ENCODE data around the gene TEX264.

The TEX264 gene

DNA sequence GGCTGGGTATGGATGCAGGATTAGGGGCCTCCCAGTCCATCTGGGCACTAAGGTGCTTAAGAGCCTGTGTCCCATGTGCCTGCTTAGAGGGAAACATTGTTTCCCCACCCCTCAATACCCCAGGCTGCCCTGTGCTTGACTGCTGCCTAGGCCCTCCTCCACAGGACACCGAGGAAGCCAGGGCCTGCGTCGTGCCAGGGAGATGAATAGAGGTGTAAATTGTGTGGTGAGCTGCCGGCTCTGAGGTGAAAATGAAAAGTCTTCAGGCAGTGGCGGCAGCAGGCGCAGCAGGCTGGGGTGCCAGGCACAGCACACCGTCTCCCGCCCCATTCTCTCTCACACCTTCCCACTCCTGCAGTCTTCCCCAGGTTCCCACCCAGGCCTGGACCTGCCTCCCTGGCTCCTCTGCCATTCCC, 21.9 kb downstream of the TEX264 start:
- DNase-seq (ENCODE audit: low read depth, low spot score) = no peak

DNA sequence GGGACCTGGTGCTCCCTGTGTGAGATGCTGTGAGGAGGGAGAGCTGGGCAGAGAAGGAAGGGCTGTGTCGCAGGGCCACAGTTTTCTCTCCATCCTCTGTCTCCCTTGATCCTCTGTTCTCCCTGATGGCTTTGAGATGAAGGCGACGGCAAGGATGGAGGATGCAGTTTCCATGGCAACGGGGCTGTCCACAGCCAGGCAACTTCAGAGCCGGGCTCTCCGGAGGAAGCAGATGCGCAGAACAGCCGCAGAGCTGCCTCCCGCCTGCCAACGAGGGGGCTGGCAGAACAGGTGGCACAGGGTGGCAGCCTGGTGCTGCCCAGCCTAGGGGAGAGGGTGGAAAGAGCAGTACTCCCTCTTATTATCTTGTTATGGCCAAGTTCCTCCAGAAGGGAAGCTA, 25.9 kb downstream of the TEX264 start:
- DNase-seq (ENCODE audit: low read depth, low spot score) = no peak

DNA sequence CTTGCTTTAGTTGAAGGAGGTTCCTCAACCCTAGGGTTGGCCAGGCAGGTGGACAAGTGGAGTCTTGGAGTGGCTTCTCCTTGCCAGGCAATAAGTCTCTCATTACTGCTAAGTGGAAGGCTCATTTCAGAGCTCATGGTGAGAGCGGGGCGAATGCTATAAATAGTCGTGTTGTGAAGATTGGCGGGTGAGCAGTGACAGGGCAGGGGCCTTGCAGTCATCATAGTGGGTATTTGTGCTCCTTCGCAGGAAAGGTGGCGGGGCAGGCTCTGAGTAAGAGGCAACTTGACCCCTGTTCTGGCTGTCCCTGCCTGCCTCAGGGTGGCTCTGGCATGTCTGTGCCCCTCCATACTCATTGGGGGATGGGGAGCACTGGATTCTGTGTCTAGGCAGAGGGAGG, 27.2 kb downstream of the TEX264 start:
- no peak for DNase-seq (ENCODE audit: low read depth, low spot score)

DNA sequence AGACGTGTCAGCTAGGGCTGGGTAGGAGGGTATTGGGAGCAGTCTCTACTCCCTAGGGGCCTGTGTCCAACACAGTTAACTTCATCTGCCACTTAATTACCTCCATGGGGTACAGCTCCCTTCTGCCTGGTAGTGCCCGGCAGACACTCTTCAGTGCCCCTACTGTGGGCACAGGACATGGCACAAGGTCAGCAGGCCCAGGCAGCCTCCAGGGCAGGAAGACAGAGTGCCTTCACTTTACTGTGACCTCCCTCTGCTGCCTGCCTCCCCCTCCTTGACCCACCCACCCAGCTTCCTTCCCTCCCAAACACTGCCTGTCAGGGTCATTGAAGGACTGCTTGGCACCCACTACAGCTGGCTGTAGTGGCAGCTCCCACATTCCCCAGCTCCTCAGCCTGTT, 29.4 kb downstream of the TEX264 start:
- no peak for DNase-seq (ENCODE audit: low read depth, low spot score)

DNA sequence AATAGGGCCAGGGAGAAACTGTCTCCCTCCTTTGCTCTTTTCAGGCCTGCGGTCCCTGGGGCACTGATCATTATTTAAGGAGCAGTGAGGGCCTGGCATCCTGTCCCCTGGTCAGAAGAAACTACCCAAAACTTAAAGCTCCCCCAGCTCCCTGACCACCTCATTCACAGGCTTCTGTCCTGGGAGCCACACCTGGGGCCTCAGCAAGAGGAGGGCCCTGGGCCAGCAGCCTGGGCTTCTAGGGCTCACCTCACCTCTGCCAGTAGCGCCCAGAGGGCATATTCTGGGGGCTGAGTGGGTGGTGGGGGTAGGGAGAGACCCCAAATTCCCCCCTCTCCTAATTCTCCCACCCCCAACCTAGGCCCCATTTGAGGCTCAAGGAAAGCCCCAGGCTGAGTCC, 31.1 kb downstream of the TEX264 start:
- DNase-seq (ENCODE audit: low read depth, low spot score) = no peak

DNA sequence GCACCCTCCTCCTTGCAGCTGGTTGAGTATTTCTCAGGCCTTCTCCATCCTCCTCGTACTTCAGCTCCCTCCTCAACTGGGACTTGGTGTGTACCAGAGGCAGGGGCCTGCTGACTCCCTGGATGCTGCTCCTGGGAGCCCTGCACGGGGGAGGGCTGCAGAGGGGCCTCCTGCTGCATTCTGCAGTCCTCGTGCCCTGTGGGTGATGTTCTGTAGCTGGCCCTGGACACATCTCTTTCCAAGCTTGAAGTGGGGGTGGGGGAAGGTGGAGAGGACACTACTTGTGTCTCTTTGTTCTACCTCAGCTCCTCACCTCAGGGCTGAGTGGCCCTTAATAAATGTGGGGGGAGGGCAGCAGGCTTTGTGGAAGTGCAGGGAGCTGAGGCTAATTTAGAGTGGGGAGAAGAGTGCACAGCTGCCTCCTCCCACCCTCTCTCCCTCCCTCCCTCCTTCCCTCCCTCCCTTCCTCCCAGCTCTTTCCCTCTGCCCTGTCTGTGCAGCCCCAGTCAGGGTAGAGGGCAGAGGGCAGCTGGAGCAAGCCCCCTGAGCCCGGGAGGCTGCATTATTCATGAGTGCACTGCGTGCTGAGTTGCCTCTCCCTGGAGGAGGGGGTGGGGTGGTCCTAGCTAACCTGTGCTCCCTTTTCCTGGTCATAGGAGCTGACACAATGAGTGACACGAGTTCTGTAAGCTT, 32.2 kb downstream of the TEX264 start:
- peak; percentile 48 for DNase-seq (ENCODE audit: low read depth, low spot score)

DNA sequence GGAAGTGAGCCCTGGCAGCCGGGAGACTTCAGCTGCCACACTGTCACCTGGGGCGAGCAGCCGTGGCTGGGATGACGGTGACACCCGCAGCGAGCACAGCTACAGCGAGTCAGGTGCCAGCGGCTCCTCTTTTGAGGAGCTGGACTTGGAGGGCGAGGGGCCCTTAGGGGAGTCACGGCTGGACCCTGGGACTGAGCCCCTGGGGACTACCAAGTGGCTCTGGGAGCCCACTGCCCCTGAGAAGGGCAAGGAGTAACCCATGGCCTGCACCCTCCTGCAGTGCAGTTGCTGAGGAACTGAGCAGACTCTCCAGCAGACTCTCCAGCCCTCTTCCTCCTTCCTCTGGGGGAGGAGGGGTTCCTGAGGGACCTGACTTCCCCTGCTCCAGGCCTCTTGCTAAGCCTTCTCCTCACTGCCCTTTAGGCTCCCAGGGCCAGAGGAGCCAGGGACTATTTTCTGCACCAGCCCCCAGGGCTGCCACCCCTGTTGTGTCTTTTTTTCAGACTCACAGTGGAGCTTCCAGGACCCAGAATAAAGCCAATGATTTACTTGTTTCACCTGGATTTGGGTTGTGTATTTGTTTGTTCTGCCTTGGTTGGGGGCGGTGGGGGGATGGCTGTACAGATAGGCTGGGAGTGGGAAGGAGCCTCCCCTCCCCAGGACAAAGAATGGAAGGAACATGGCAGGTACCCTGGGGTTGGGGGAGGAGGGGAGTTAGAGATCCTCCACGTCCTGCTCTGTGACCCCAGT, 32.9 kb downstream of the TEX264 start:
- peak; percentile 47 for DNase-seq (ENCODE audit: low read depth, low spot score)

DNA sequence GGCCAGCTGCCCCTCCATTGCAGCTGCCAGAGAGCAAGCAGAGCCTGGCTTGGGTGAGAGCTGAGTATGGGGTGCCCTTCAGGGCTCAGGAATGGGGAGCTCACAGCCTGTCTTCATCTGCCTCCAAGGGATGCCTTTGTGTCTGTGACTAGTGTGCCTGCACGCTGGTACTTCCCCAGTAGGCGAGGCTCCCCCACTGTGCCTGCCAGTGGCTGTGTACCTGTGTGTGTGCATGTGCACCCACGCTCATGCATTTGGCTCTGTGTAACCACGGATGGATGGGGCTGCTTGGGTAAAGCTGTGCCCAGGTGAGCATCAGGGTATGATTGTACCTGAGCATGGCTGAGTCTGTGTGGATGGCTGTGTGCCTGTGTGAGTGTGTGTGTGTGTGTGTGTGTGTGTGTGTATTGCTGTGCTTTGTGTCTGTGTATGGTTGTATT, 33.5 kb downstream of the TEX264 start:
- no peak for DNase-seq (ENCODE audit: low read depth, low spot score)

DNA sequence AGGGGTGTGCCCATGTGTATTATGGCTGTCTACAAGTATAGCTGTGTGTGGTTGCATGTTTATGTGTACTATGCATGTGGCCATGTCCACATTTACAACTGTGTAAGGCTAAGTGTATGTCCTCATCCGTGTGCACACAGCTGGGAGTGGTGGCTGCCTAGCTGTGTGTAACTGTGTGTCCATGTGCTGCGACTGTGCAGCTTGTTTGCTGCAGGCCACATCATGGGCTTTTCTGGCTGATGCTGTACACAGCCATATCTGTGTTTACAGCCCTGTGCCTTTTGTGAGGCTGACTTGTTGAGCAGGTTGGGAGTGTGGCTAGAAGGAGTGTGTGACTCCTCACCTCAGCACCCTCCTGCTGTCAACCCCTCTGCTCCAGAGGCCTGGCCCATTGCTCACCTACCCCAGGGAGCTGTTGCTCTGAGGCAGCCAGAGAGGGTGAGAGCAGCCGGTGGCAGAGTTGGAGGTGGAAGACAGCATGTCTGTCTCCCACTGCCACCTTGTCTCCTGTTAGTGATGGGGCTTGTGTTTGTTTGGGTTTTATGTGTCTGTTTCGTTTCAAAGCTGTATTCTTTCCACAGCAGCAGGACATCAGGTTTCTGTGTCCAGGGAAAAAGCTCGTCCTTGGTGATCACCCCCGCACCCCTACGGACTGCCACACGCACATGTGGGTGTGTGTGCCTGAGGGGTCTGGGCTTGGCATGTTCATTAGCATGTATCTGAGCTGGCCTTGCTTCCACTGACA, 34.4 kb downstream of the TEX264 start:
- DNase-seq (ENCODE audit: low read depth, low spot score) = no peak

DNA sequence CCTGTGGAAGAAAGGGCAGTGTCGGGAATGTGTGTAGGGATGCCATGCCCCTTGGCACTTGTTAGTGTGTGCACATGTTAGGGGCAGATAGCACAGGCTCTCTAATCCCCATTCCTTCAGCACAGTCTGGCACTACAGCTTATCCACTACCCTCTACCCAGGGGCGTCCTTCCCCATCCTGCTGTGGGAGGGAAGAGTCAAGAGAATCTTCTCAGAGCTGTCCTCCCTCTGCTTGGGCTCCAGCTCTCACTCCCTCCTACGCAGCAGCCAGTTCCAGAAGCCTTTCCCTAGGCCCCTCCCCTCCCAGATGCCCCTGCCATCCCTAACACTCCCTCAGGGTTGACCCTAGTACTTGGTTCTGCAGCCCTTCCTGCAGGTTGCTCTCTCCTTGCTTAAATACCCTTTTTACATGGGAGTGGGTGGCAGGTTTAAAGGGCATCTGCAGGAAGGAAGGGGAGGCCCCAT, 35.0 kb downstream of the TEX264 start:
- no peak for DNase-seq (ENCODE audit: low read depth, low spot score)

DNA sequence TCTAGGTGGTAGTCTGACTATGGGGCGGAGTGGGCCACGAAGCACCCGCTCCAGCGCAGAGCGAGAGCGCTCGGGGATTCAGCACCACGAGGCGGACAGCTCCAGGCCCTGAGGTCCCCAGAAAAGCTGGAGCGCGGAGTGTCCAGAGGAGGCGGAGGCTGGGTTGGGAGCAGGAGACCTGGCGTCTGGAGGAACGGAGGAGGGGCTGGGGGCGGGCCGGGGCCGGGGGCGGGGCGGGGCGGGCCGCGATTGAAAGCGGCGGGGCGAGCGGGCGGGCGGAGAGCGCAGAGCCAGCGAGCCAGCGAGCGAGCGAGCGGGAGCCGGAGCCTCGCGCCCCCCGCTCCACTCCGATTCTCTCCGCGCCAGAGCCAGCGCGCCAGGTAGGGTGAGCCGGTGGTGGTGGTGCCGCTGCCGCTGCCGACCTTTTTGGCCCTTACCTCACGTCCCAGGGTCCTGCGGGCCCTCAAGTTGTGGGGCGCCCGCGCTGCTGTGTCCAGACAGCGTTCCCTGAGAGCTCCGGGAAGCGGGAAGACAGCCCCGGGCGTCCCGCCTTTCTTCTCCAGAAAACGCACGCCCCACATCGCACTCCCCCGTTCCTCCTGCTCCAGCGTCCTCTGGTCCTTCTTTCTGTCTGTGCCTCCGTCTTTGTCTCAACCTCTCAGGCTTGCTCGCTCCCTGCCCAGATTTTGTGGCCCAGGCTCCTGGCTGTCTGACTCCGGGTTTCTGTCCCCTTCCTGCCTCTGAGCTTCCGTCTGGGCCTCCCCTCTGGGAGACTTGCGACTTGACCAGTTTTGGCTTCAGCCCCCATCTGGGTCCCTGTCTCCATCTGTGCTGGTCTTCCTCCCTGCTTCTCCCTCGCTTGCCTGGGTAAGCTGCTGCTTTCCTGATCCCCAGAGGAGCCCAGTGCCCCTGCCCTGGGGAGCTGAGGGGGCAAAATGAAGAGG, 36.0 kb downstream of the TEX264 start, which contains the start of gene GRM2:
GRM2 (plus strand) TSS at position 281 of the 944 bp plus-strand sequence. CDS start 1,916 bp downstream, outside the sequence.
- DNase-seq (ENCODE audit: low read depth, low spot score) = peak; percentile 86

DNA sequence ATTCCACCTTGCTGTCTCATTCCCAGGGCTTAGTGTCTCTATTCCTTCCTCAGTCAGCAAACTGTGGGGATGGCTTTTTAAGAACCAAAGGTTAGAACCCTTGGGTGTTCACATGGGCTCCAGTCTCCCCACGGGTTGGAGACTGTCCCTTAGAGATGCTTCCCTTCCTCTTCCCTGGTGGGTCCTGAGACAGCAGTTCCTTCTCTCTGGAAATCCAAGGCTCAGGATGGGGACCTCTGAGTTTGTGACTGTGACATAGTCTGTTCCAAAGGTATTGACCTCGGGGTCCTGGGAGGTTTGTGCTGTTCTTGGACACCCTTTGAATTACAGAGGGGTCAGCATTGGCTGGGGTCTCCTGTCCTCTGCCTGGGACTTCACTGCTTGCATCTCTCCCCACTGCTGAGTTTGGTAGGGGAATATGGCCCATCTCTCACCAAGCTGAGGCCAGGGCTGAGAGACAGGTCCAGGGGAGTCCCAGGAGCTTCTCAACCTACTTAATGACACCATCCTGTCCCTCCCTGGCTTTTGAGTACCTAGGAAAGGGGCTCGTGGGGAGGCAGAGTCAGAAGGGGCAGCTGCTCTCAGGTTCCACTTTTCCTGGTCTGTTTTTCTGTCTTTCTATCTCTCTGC, 37.3 kb downstream of the TEX264 start:
- DNase-seq (ENCODE audit: low read depth, low spot score) = no peak

DNA sequence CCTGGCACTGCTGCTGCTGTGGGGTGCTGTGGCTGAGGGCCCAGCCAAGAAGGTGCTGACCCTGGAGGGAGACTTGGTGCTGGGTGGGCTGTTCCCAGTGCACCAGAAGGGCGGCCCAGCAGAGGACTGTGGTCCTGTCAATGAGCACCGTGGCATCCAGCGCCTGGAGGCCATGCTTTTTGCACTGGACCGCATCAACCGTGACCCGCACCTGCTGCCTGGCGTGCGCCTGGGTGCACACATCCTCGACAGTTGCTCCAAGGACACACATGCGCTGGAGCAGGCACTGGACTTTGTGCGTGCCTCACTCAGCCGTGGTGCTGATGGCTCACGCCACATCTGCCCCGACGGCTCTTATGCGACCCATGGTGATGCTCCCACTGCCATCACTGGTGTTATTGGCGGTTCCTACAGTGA, 38.0 kb downstream of the TEX264 start:
- DNase-seq (ENCODE audit: low read depth, low spot score) = no peak

DNA sequence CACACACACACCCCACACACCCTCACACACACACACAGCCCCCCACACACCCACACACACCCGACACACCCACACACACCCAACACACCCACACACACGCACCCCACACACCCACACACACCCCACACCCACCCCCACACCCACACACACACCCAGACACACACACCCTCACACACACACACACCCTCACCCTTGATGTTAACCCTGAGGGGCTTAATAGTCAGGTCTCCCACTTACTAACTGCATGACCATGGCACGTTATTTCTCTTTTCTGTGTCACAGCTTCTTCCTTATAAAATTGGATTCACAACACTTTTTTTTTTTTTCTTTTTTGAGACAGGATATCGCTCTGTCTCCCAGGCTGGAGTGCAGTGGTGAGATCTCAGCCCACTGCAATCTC, 38.6 kb downstream of the TEX264 start:
- no peak for DNase-seq (ENCODE audit: low read depth, low spot score)

DNA sequence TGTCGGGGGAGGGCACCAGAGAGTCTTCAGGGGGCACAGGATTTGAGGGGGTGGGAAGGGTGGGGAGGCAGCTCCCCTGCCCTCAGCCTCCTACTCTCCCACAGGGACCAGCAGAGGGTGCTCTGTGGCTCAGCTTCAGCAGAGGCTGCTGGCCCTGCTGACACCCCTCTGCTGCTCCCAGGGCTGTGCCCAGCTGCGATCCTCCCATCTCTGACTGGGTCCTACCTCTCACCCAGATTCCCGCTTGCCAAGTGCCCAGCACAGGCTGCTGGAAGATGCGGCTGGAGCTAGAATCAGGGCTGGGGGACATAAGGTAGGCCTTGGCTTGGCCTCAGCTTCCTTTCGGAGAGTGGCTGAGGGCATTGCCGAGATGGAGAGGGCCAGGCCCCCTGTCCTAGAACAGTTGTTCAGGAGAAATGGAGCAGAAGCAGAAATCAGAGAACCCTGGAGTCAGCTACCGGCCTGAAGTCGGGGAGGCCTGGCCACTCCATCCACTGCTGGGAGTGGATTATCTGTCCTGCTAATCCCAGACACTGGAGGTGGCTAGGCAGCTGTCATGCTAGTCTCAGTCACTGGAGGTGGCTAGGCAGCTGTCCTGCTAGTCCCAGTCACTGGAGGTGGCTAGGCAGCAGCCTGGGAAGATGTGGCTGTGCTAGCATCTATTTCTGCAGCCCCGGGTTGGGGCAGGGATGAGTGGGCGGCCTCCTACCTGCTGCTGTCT, 39.7 kb downstream of the TEX264 start:
- no peak for DNase-seq (ENCODE audit: low read depth, low spot score)

DNA sequence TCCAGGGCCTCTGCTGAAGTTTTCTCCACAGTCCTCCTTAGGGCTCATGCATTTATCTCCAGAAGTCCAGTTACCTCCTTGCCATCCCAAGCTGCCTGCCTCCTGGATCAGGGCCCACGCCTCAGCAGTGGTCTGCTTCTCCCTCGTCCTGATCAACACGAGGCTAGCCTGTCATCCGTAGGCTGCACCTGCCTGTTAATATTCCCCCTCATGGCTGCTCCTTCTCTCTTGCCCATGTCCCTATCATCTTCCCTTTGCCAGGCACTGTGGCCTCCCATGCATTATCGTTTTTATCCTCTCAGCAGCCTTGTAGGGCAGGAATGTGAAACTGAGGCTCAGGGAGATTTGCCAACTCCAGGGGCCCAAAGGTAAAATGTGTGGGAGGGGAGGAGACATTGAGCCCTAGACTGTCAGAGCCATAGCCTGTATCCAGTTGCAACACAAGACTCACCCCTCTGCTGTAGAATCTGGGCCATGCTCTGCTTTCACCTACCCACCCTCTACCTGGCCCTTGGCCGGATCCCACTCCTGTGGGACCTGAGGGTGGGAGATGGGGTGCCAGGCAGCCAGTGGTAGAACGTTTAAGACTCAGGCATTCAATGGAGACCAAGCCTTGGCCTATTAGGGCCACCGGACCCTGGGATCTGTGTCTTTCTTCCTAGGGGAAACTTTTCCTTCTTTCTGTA, 40.4 kb downstream of the TEX264 start:
- DNase-seq (ENCODE audit: low read depth, low spot score) = no peak

DNA sequence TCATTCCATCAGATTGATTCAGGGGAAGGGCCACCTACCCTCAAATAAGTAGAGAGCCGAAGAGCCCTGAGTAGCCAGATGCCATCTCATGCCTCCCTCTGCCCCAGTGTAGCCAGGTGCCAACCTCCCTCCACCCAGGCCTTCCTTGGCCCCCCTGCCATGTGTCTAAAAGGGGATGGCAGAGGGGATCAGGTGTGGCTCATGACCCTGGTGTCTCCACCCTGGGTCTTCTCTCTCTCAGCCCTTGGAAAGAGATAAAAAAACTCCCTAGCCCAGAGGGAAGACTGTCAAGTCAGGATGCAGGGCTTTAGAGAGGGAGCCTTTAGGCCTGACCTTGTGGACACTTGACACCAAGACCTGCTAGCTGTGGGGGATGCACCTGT, 41.0 kb downstream of the TEX264 start:
- DNase-seq (ENCODE audit: low read depth, low spot score) = no peak

DNA sequence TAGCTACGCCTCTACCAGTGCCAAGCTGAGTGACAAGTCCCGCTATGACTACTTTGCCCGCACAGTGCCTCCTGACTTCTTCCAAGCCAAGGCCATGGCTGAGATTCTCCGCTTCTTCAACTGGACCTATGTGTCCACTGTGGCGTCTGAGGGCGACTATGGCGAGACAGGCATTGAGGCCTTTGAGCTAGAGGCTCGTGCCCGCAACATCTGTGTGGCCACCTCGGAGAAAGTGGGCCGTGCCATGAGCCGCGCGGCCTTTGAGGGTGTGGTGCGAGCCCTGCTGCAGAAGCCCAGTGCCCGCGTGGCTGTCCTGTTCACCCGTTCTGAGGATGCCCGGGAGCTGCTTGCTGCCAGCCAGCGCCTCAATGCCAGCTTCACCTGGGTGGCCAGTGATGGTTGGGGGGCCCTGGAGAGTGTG, 41.5 kb downstream of the TEX264 start:
- DNase-seq (ENCODE audit: low read depth, low spot score) = no peak

DNA sequence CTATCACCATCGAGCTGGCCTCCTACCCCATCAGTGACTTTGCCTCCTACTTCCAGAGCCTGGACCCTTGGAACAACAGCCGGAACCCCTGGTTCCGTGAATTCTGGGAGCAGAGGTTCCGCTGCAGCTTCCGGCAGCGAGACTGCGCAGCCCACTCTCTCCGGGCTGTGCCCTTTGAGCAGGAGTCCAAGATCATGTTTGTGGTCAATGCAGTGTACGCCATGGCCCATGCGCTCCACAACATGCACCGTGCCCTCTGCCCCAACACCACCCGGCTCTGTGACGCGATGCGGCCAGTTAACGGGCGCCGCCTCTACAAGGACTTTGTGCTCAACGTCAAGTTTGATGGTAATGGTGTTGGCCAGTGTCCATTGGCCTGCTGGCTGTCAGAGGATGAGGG, 41.9 kb downstream of the TEX264 start:
- DNase-seq (ENCODE audit: low read depth, low spot score) = no peak
